K562 (cell line): ENCODE measurements around the gene CEP295NL.

Source experiments
- BRF1 ChIP-seq: IDR thresholded peaks from 3 replicates; pipeline ENCODE4 v1.6.1; 2011; ENCODE audit warnings: borderline replicate concordance, mild to moderate bottlenecking; ENCODE audit not compliant: insufficient read length; ENCODE audit errors: extremely low read depth
- COPS2 ChIP-seq: fragments of 450-650 bp; conservative IDR thresholded peaks from 2 replicates; pipeline ENCODE4 v1.6.1; 2016; ENCODE audit warnings: mild to moderate bottlenecking, moderate library complexity
- EGR1 ChIP-seq: fragments of 450-650 bp; conservative IDR thresholded peaks from 2 replicates; pipeline ENCODE4 v1.6.1; 2017; ENCODE audit warnings: mild to moderate bottlenecking
- LEF1 ChIP-seq: fragments of 450-650 bp; IDR thresholded peaks from 2 replicates; pipeline ENCODE4 v1.6.1; 2016; ENCODE audit warnings: mild to moderate bottlenecking
- MCM7 ChIP-seq, 2 experiments: fragments of 450-650 bp; IDR thresholded peaks; 2 replicates each; pipeline ENCODE4 v1.6.1; 2016 to 2018
- TRIM28 ChIP-seq: fragments of 450-650 bp; IDR thresholded peaks from 2 replicates; pipeline ENCODE4 v1.6.1; 2017
- ZFP36 ChIP-seq: fragments of 150-350 bp; IDR thresholded peaks from 2 replicates; pipeline ENCODE4 v1.6.1; 2018; ENCODE audit warnings: low read length, low read depth; ENCODE audit not compliant: partially characterized antibody
- ZNF263 ChIP-seq: sonication (generic); formaldehyde crosslinking; IDR thresholded peaks from 2 replicates; pipeline ENCODE4 v1.8.0; 2022; ENCODE audit warnings: mild to moderate bottlenecking, missing genetic modification reagents, borderline replicate concordance
- ZNF76 ChIP-seq: fragments of 250-450 bp; sonication (Bioruptor Pico); IDR thresholded peaks from 2 replicates; pipeline ENCODE4 v1.4.0; 2020; ENCODE audit warnings: mild to moderate bottlenecking, moderate library complexity, borderline replicate concordance

- TF ChIP-seq TRIM28: no peak
- no peak for TF ChIP-seq ZNF263 (CRISPR knock-in tag)
- TF ChIP-seq ZFP36: no peak
- no peak for TF ChIP-seq LEF1
- TF ChIP-seq EGR1: no peak; the same call in 1 of the 2 replicates
- no peak for TF ChIP-seq BRF1
- TF ChIP-seq ZNF76 (CRISPR knock-in tag): no peak
- TF ChIP-seq MCM7 (IDR thresholded peaks at IDR 0.05): no peak
- no peak for TF ChIP-seq COPS2
Observed at GRCh38 chr17:78842881-78843565, 60.0 kb downstream of the CEP295NL start.
